Keratinocyte (primary cell): ENCODE data around the gene MXI1.

Experiments used
- EZH2 ChIP-seq: IDR thresholded peaks from one replicate; pipeline ENCODE4 v1.6.1; 2012; ENCODE audit warnings: inconsistent platforms, mild to moderate bottlenecking, low read length, moderate library complexity
- TF ChIP-seq, protein P1 (sequence below), 3 experiments: IDR thresholded peaks in 1 of 3; conservative IDR thresholded peaks in 1 of 3; optimal IDR thresholded peaks in 1 of 3; 2 replicates in 2 of 3; 3 replicates in 1 of 3; pipeline versions ENCODE3 to v1.5.1; 2011; ENCODE audit warnings: low read length in 3 of 3, mild to moderate bottlenecking in 3 of 3, moderate library complexity in 2 of 3, control low read depth in 1 of 3, inconsistent platforms in 1 of 3; ENCODE audit not compliant: insufficient read depth in 2 of 3; ENCODE audit errors: extremely low read depth in 1 of 3

GRCh38 chr10:110334061-110334656, 126.8 kb downstream of the MXI1 start:
- TF ChIP-seq, protein P1, sequence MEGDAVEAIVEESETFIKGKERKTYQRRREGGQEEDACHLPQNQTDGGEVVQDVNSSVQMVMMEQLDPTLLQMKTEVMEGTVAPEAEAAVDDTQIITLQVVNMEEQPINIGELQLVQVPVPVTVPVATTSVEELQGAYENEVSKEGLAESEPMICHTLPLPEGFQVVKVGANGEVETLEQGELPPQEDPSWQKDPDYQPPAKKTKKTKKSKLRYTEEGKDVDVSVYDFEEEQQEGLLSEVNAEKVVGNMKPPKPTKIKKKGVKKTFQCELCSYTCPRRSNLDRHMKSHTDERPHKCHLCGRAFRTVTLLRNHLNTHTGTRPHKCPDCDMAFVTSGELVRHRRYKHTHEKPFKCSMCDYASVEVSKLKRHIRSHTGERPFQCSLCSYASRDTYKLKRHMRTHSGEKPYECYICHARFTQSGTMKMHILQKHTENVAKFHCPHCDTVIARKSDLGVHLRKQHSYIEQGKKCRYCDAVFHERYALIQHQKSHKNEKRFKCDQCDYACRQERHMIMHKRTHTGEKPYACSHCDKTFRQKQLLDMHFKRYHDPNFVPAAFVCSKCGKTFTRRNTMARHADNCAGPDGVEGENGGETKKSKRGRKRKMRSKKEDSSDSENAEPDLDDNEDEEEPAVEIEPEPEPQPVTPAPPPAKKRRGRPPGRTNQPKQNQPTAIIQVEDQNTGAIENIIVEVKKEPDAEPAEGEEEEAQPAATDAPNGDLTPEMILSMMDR (optimal IDR thresholded peaks at IDR 0.05 in 1 of 3, IDR thresholded peaks at IDR 0.05 in 1 of 3, conservative IDR thresholded peaks at IDR 0.05 in 1 of 3; ENCODE audit: extremely low read depth in 1 of 3, insufficient read depth in 2 of 3, low read length in 3 of 3): no peak
- no peak for TF ChIP-seq EZH2
